Spleen (tissue), 11 donors: ENCODE data around the gene B3GAT1. TPM values are rescaled to one million over a fixed set of nuclear protein-coding genes. Genes with fewer than 3 reads are reported as not detected.

Experiments
- DNase-seq: peaks from one replicate; pipeline ENCODE4 v3.0.0-alpha.2; 2020
- H3K27ac ChIP-seq, 8 donors: fragments of 200-600 bp; sonication (generic) in 7 of 8; 1 replicate in 4 of 8; 2 replicates in 4 of 8; pipeline versions ENCODE4 v1.5.0 to v1.8.0; 2016 to 2021; ENCODE audit warnings: inconsistent platforms in 4 of 8, mild to moderate bottlenecking in 4 of 8, moderate library complexity in 1 of 8
- H3K27me3 ChIP-seq, 7 donors: fragments of 200-600 bp; sonication (generic) in 6 of 7; replicated peaks in 1 of 7; 1 replicate in 4 of 7; 2 replicates in 3 of 7; pipeline versions ENCODE4 v1.5.0 to v1.8.0; 2016 to 2021; ENCODE audit warnings: inconsistent platforms in 3 of 7, mild to moderate bottlenecking in 1 of 7
- H3K36me3 ChIP-seq, 6 donors: fragments of 200-600 bp; sonication (generic) in 5 of 6; 1 replicate in 4 of 6; 2 replicates in 2 of 6; pipeline versions ENCODE4 v1.5.0 to v1.8.0; 2016 to 2021; ENCODE audit warnings: inconsistent platforms in 2 of 6
- H3K4me1 ChIP-seq, 6 donors: fragments of 200-600 bp; sonication (generic) in 5 of 6; 1 replicate in 3 of 6; 2 replicates in 3 of 6; pipeline versions ENCODE4 v1.5.0 to v1.8.0; 2016 to 2021; ENCODE audit warnings: inconsistent platforms in 3 of 6
- H3K4me3 ChIP-seq, 8 donors: fragments of 200-600 bp; sonication (generic) in 7 of 8; 1 replicate in 4 of 8; 2 replicates in 4 of 8; pipeline versions ENCODE4 v1.5.0 to v1.8.0; 2016 to 2021; ENCODE audit warnings: inconsistent platforms in 4 of 8, mild to moderate bottlenecking in 4 of 8, moderate library complexity in 2 of 8
- H3K9me3 ChIP-seq, 8 donors: fragments of 200-600 bp; sonication (generic) in 7 of 8; 1 replicate in 4 of 8; 2 replicates in 4 of 8; pipeline versions ENCODE4 v1.5.0 to v1.8.0; 2016 to 2021; ENCODE audit warnings: inconsistent platforms in 4 of 8
- POLR2A ChIP-seq, 3 donors: fragments of 450-650 bp; IDR thresholded peaks; one replicate each; pipeline ENCODE4 v1.5.1; 2017; ENCODE audit warnings: antibody characterized with exemption in 3 of 3, mild to moderate bottlenecking in 1 of 3
- POLR2AphosphoS5 ChIP-seq, 3 donors: sonication (generic); formaldehyde crosslinking; IDR thresholded peaks; one replicate each; pipeline ENCODE4 v1.5.1; 2017; ENCODE audit warnings: antibody characterized with exemption in 3 of 3
- WGBS, 5 donors: extraction: QIAGEN DNeasy Blood & Tissue Kit in 3 of 5; methylation state at CpG; one replicate each; pipeline versions ENCODE4 v1.1.5 to v1.1.7; 2013 to 2018; 5-methylcytosine and 5-hydroxymethylcytosine counted together
- intact Hi-C: fragments of 100-400 bp; cut with DNase I; formaldehyde crosslinking; loops from one replicate; pipeline ENCODE4 v1.15.0; 2023; ENCODE audit warnings: low total_unique reads
- polyA plus RNA-seq, 3 donors: library from polyadenylated mRNA; stranded (reverse); fragments of 200-250 nt; gene quantifications; one replicate each; pipeline ENCODE4 v1.2.1, GENCODE V29; 2013
- total RNA-seq, 7 donors: library from RNA; depleted of rRNA in 3 of 7; stranded (reverse); fragments of >200 nt in 3 of 7; fragmentation: NEBNext Ultra II Directional in 4 of 7; extraction: Animal tissue kit (Norgen Biotek cat#: 25700) in 4 of 7; gene quantifications; one replicate each; pipeline versions ENCODE4 v1.1.0 to v1.2.1, GENCODE V29; 2016 to 2021
- TF ChIP-seq, protein P1 (sequence below), 11 experiments: fragments of 200-600 bp in 7 of 11; fragments of 450-650 bp in 4 of 11; sonication (generic) in 4 of 11; IDR thresholded peaks in 8 of 11; conservative IDR thresholded peaks in 3 of 11; 1 replicate in 7 of 11; 2 replicates in 4 of 11; pipeline versions ENCODE4 v1.4.0 to v1.8.0; 2016 to 2021; ENCODE audit warnings: antibody characterized with exemption in 11 of 11, inconsistent platforms in 4 of 11, mild to moderate bottlenecking in 1 of 11
- donor health status: healthy with polysubstance abuse.
- donor health status: DM: no; HTN: no; CAD: no; lungs with moderate emphysema.
- donor health status: DM: no; HTN: no; CAD: no.
- donor health status: Bipolar disorder and iron deficiency.
- donor health status: healthy.
- donor health status: DM: no; HTN: no; CAD: no.
- donor health status: DM: yes; HTN: yes; CAD: no.

The B3GAT1 gene
- total and polyA plus RNA-seq, 10 donors: 0.43 to 4.0 (median 1.6) TPM

DNA sequence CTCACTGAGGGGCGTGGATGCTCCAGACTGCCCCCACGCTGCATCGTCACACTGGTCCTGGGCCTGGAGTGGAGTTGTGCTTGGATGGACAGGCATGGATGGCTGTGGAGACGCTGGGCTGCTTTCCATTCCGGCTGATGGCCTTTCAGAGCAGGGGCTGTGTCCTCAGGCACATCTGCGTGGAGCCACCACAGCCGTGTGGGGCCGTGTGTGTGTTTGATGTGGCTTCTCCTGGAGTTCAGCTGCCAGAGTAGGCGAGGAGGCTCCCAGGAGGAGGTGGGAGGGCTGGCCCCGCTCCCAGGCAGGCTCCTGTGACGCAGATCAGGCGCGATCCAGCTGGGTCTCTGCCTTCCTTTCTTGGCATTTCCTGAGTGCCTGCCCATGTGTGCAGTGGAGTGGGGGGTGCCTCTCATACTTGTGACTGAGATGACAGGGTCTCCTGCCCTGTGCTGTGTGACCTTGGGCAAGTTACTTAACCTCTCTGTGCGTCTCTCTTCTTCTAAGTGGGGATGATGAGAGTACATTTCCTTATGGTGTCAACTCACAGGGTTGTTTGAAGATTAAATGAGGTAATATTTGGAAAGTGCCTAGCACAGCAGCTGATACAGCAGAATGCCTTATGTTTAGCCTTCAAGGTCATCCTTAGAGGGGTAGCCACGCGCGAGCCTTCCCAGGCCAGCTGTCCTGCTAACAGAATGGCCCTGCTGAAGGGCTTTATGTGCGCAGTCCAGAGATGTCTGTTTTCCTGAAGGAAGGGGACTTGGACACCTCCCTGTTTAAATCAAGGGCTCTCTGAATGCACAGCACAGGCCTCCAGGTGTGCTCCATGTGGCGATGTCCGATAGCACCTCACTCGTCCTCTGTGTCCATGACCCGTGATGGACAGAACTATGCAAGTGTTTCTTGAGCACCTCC lies 46.8 kb downstream of the B3GAT1 start:
- Histone ChIP-seq H3K27me3 (peaks cover 0 to 37% (median 0%) of the 10 kb centered on the region in 7 donors), H3K4me1 (peaks cover 0 to 4% (median 3%) of the 10 kb centered on the region in 6 donors), H3K36me3 (no peaks in the 10 kb centered on the region), H3K4me3 (no peak overlapping the region), H3K9me3 (no peaks in the 10 kb centered on the region), H3K27ac (no peak overlapping the region)
- 62 to 75% (median 71%) methylated on average over 21 to 22 of the region's 22 CpGs for WGBS, 5 donors
- peak; percentile 69 for DNase-seq
- intact Hi-C loops: no loop called here
- TF ChIP-seq POLR2A (IDR thresholded peaks at IDR 0.05): no peak
- TF ChIP-seq, protein P1, sequence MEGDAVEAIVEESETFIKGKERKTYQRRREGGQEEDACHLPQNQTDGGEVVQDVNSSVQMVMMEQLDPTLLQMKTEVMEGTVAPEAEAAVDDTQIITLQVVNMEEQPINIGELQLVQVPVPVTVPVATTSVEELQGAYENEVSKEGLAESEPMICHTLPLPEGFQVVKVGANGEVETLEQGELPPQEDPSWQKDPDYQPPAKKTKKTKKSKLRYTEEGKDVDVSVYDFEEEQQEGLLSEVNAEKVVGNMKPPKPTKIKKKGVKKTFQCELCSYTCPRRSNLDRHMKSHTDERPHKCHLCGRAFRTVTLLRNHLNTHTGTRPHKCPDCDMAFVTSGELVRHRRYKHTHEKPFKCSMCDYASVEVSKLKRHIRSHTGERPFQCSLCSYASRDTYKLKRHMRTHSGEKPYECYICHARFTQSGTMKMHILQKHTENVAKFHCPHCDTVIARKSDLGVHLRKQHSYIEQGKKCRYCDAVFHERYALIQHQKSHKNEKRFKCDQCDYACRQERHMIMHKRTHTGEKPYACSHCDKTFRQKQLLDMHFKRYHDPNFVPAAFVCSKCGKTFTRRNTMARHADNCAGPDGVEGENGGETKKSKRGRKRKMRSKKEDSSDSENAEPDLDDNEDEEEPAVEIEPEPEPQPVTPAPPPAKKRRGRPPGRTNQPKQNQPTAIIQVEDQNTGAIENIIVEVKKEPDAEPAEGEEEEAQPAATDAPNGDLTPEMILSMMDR (IDR thresholded peaks at IDR 0.05 in 8 of 11, conservative IDR thresholded peaks at IDR 0.05 in 3 of 11): no peak
- TF ChIP-seq POLR2AphosphoS5 (IDR thresholded peaks at IDR 0.05): no peak

DNA sequence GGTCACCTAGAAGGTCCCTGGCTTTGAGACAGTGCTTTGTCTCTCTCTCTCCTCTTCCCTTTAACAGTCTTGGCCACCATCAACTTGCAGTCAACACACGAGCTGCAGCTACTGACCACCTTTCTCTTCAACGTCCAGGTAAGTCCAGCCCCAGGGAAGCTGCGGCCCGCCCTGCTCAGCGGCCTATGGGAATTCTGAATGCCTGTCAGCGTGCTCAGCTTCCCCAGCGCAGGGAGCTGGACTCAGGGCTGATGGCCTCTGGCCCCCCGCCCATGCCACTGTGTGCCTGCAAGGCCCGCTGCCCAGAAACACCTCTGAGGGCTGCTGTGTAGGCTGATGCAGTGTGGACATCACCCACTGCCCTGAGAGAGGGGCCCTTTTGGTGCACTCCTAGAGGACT lies 47.8 kb downstream of the B3GAT1 start:
- Histone ChIP-seq H3K36me3 (no peaks in the 10 kb centered on the region), H3K27ac (no peak overlapping the region), H3K4me1 (peaks cover 0 to 10% (median 9%) of the 10 kb centered on the region in 6 donors), H3K9me3 (no peaks in the 10 kb centered on the region), H3K27me3 (peaks cover 0 to 45% (median 0%) of the 10 kb centered on the region in 7 donors), H3K4me3 (no peak overlapping the region)
- intact Hi-C loops: no loop called here
- peak; percentile 70 for DNase-seq
- no peak for TF ChIP-seq POLR2AphosphoS5 (IDR thresholded peaks at IDR 0.05)
- TF ChIP-seq, protein P1 (IDR thresholded peaks at IDR 0.05 in 8 of 11, conservative IDR thresholded peaks at IDR 0.05 in 3 of 11): no peak
- no peak for TF ChIP-seq POLR2A (IDR thresholded peaks at IDR 0.05)
- 81 to 88% (median 85%) methylated on average over 9 of the region's 9 CpGs for WGBS, 5 donors

DNA sequence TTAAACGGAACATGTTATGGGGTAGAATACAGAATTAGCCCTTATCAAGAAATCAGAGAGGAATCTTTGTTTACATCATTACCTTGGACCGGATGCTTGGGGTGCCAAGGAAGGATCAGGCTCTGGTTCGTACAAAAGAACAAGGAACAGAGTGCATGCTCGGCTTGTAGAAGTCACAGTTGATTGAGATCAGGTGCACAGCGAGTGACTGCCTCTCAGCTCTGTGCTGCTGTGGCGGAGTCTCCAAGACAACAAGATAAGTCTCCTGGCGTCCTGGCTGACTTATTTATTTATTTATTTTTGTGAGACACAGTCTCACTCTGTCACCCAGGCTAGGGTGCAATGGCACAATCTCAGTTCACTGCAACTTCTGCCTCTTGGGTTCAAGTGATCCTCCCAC lies 48.5 kb downstream of the B3GAT1 start:
- TF ChIP-seq, protein P1 (IDR thresholded peaks at IDR 0.05 in 8 of 11, conservative IDR thresholded peaks at IDR 0.05 in 3 of 11): no peak
- TF ChIP-seq POLR2AphosphoS5 (IDR thresholded peaks at IDR 0.05) (no peak), POLR2A (IDR thresholded peaks at IDR 0.05) (no peak)
- no peak overlapping the region for H3K4me3 ChIP-seq
- H3K9me3 ChIP-seq: no peaks in the 10 kb centered on the region
- no peak overlapping the region for H3K27ac ChIP-seq
- peaks cover 0 to 10% (median 9%) of the 10 kb centered on the region in 6 donors for H3K4me1 ChIP-seq
- H3K27me3 ChIP-seq: peaks cover 0 to 45% (median 0%) of the 10 kb centered on the region in 7 donors
- H3K36me3 ChIP-seq: no peaks in the 10 kb centered on the region
- WGBS, 5 donors: 71 to 86% (median 80%) methylated on average over 7 of the region's 7 CpGs
- DNase-seq: peak; percentile 49
- intact Hi-C loops: no loop called here

DNA sequence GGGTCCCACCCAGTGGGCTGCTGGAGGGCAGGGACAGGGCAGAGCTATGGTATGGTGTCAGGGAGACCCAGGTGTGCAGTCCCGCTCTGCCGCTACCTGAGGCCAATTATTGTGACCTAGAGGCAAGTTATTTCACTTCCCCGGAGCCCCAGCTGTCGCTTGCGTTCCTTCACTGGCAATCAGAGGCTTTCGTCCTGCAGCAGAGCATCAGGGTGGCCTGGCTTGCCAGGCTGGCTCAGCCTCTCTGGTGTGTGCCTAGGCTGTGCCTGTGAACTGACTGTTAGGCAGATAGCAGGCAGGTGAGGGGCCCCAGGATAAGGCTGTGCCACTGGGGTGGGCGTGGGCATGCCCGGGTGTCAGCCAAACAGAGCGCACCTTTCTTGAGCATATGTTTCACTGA lies 48.9 kb downstream of the B3GAT1 start:
- intact Hi-C loops: no loop called here
- Histone ChIP-seq H3K4me3 (no peak overlapping the region), H3K9me3 (no peaks in the 10 kb centered on the region), H3K36me3 (no peaks in the 10 kb centered on the region), H3K27me3 (peaks cover 0 to 45% (median 0%) of the 10 kb centered on the region in 7 donors), H3K4me1 (peaks cover 0 to 10% (median 9%) of the 10 kb centered on the region in 6 donors), H3K27ac (no peak overlapping the region)
- TF ChIP-seq, protein P1 (IDR thresholded peaks at IDR 0.05 in 8 of 11, conservative IDR thresholded peaks at IDR 0.05 in 3 of 11): no peak
- TF ChIP-seq POLR2AphosphoS5 (IDR thresholded peaks at IDR 0.05): no peak
- no peak for TF ChIP-seq POLR2A (IDR thresholded peaks at IDR 0.05)
- peak; percentile 59 for DNase-seq
- 90 to 95% (median 94%) methylated on average over 8 to 9 of the region's 9 CpGs for WGBS, 5 donors
